ENCODE measurements around the gene RNASEH2A.

Gene RNASEH2A

DNA sequence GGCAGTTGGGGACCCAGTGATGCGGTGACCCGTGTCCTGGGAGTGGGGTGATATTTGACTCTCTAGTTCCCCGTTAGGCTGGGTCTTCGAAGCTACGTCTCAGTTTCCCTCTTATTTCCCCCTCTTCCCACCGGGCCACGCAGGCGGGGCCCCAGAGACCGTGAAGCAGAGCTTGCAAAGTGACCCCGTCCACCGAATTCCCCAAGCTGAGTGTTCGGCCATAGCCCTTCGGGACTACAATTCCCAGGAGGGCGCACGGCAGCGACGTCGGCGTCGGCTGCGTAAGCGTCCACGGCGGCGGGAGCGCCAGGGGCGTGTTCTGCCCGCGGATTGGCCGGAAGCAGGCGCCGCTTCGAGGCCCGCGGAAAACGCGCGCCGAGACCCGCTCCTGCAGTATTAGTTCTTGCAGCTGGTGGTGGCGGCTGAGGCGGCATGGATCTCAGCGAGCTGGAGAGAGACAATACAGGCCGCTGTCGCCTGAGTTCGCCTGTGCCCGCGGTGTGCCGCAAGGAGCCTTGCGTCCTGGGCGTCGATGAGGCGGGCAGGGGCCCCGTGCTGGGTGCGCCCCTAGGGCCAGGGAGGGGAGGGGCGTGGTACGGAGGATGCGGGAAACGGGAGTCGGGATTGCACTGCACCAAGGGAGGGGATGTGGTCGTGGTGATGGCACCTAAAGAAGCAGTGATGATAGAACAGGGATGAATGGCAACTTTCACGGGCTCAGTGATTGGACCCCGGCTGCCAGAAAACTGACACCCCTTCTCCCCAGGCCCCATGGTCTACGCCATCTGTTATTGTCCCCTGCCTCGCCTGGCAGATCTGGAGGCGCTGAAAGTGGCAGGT, at the start of gene RNASEH2A:
Gene RNASEH2A, plus strand, starts transcription at position 343 of the 840 bp plus-strand sequence. Its CDS starts 90 bp downstream, at position 433.
- DNase-seq: peak; percentile 84 to 90

DNA sequence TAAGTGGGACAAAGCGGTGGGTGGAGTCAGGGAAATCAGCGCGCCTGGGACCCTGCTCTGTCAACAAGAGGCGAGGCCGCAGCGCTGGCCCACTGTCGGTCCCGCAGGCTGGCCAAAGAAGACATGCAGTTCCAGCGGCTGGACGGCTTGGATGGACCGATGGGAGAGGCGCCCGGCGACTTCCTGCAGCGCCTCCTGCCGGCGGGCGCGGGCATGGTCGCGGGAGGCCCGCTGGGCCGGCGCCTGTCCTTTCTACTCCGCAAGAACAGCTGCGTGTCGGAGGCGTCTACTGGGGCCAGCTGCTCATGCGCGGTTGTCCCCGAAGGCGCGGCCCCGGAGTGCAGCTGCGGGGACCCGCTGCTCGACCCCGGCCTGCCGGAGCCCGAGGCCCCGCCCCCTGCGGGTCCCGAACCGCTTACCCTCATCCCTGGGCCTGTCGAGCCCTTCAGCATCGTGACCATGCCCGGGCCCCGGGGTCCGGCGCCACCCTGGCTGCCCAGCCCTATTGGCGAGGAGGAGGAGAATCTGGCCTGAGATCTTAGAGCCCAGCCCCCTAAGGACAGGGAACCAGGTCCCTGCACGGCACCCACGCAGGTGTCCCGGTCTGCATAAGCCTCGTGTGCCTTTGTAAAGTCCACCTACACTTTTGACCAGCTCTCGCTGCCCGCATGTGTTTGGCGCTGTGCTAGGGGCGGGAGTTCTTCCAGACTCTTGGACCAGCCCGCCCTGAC, 48.7 kb upstream of the RNASEH2A start:
- DNase-seq: peak; percentile 67 to 70

DNA sequence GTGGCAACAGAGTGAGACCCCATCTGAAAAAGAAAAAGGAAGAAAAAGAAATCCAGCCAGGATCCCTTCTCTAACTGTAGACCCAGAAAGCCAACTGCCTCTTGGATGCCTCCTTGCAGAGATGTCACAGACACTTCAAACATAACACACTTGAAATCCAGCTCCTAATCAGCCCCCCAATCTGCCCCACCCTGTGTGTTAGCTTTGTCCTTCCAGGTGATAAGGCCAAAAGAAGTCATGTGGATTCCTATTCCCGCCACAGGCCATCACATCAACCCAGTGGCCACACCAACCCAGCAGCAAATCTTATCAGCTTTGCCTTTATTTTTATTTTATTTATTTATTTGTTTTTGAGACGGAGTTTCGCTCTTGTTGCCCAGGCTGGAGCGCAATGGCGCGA, 46.7 kb upstream of the RNASEH2A start:
- DNase-seq: no peak

DNA sequence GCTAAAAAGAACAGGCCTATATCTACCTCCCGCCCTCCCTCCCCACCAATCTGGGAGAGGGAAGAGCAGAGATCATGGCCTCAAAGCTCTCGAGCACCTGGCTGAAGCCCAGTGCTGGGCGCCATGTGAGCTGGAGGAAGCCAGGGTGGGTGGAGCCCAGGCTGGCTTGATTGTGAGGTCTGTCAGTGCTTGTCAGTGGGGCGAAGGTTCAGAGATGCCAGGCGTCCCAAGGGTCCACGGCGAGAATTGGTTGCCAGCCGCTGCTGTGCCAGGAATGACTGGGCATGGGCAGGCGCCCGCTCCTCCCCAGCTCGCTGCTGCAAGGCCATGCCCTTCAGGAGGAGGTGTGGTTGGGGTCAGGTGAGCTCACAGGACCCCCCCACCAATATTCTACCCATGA, 43.3 kb upstream of the RNASEH2A start:
- DNase-seq: no peak

DNA sequence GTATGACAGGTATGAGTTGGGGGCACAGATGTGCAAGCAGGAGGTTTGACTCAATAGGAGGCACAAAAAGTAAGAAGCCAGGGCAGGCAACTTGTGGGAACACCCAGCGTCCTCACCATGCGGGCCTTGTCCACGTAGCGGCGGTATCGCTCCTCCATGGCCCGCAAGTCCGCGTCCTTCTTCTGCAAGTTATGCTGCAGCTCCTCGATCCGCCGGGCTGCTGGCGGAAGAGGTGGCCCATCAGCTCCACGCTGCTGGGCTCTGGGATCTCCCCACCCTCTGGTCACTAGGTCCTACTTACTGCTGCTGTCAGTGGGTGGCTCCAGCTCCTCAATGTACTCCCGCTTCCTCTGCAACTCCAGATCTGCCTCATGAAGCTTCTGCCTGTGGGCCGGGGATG, 41.7 kb upstream of the RNASEH2A start:
- no peak for DNase-seq

DNA sequence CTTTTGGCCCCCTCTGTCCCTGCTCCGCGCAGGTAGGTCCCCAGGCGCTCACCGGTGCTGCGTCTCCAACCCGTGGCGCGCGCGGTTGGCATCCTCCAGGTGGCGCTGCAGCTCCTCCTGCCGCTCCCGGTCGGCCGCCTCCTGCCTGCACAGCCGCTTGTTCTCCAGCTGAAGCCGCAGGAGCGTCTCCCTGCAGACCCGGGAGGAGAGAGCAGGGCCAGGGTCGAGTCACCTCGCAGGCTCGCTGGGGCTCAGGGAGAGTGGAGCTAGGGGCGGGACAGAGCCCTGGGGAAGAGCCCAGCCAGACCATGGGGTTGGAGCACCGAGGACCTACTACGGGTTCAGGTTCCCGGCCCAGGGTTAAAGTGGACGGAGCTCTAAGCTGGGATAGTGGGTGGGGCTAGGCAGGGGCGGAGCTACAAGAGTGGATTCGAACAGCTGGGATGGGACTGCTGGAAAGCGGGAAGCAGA, 40.3 kb upstream of the RNASEH2A start:
- DNase-seq: peak; percentile 81 to 85

DNA sequence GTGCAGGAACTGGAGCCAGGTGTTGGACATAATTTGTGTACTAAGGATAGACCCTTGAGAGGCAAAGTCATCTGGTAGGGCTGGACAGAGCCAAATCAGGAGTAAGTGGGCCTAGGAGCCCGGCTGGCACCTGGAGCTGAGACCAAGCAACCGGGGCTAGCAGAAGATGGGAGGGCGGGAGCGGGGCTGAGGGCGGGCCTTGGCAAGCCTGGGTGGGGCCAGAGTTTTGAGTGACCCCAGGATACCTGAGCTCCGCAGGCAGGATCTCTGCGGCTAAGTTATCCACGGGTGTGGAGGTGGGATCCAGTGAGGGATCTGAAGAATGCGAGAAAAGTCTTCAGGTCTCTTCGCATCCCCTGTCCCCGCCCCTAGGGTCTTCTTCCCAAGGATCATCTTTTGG, 39.2 kb upstream of the RNASEH2A start:
- no peak for DNase-seq

DNA sequence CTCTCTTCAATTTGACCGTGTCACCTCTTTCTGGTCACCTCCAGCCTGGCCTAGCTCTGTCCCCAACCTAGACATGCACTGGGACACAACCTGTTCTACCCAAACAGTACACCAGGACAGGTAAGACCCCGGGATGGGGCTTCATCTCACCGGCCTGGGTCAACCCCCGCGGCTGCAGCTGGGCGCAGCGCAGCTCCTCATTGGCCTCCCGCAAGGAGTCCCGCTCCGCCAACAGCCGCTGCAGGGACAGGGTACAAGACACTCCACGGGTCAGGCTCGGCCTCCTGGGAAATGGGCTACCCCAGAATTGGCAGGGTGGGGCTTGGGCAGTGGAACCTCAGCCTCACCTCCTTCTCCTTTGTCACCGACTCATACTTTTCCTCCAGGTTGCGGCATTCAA, 38.7 kb upstream of the RNASEH2A start:
- DNase-seq: no peak

DNA sequence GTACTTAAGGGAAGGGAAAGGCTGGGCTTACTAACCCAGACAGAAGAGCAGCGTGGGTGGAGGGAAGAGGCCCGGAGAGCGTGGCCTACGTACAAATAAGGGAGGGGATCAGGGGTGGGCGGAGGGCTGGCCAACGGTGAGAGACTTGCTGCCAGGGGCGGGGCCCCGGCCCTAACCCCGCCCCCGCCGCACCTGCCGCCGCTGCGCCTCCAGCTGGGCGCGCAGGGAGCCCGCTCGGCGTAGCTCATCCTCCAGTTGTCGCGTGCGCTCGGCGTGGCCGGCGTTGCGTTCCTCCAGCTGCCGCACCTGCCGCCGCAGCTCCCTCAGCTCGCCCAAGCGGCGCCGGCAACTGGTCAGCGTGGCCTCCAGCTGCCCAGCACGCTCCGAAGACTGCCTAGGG, 36.7 kb upstream of the RNASEH2A start:
- peak; percentile 70 to 81 for DNase-seq

DNA sequence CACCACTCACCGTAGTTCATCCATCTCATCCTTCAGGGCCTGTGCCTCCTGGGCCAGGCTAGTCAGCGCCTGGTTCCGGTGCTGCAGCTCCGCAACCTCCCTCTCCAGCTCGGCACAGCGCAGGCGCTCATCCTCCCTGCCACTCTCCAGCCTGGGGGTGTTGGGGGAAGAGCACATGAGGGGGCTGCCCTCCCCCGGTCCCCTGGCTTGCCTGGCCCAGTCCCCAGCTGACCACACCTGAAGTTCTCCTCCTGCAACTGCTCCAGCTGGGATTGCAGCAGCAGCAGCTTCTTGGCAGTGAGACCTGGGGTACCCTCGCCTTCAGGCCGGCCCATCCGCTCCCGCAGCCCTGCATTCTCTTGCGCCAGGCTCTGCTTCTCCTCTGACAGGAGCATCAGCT, 35.5 kb upstream of the RNASEH2A start:
- no peak for DNase-seq

DNA sequence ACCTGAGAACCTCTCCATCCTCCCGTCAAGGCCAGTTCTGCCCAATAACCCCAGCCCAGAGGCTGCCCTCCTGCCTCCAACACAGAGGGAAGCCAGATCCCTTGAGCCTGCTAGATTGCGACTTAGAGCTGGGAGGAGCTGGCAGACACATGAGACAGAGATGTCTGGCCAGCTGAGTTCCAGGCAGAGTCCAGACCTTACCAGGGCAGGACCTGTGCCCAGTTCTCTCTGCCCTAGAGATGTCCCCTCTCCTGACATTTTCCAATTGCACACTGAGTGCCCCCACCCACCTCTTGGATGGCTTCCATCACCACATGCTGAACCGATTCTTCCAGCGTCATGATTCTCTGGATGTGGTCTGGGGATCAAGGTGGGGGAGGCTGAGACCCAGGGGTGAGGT, 34.1 kb upstream of the RNASEH2A start:
- DNase-seq: no peak

DNA sequence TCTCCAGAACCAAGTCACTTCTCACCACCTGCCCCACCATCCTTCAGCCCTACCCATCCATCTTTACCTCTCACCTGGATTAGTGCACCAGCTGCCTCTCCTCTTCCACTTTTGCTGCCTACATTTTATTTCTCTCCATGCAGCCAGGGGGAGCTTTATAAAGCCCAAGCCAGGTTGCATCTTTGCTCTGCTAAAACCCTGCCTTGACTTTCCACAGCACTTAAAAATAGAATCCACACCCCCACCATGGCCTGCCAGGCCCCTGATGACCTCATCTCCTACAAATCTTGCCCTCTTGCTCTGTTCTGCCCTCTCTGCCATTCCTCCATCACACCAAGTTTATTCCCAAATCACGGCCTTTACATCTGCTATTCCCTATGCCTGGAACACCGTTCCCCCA, 32.8 kb upstream of the RNASEH2A start:
- DNase-seq: no peak

DNA sequence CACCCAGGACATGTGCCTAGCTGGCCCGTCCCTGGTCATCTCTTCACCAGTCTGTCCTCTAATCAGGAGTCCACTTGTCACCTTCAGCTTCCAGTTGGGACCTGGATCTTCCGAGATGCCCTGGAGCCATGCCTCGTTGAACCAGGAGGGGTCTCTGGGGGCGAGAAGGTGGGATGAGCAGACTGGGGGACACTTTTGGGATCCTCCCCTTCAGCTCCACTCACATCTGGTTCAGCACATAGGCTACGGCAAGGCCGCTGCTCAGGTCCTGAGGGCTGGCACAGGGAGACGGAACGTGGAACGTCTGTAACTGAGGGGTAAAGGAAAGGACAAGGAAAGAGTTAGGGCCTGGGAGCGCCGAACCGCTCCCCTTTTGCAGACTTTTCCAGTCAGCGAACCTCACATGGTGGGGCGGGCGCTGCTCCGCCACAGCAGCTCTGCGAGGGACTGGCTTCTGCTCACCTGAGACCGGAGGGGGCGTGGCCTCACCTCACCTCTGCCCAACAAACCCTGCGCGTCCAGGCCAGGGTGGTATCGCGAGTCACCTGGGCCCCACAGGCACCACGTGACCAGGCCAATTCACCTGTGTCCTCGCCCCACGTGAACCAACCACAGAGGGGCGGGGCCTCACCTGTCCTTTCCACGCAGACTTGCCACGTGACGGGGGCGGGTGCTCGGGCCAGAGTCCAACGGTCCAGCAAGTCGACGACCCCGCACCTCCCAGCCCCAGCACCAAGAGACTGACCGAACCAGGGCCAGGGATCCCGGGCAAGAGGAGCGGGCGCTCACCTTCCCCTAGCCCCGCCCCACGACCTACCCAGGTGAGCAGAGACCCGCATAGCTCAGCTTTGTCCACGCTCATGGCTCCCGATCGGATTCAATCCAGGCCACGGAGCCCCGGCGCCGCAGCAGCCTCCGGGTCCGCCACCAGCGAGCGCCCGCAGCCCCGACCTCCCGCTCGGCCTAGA, 31.5 kb upstream of the RNASEH2A start, which contains the start of gene HOOK2:
Gene HOOK2, minus strand, starts transcription at position 965 of the 968 bp plus-strand sequence. Its CDS starts 103 bp downstream, at position 862.
- DNase-seq: peak; percentile 59 to 73

DNA sequence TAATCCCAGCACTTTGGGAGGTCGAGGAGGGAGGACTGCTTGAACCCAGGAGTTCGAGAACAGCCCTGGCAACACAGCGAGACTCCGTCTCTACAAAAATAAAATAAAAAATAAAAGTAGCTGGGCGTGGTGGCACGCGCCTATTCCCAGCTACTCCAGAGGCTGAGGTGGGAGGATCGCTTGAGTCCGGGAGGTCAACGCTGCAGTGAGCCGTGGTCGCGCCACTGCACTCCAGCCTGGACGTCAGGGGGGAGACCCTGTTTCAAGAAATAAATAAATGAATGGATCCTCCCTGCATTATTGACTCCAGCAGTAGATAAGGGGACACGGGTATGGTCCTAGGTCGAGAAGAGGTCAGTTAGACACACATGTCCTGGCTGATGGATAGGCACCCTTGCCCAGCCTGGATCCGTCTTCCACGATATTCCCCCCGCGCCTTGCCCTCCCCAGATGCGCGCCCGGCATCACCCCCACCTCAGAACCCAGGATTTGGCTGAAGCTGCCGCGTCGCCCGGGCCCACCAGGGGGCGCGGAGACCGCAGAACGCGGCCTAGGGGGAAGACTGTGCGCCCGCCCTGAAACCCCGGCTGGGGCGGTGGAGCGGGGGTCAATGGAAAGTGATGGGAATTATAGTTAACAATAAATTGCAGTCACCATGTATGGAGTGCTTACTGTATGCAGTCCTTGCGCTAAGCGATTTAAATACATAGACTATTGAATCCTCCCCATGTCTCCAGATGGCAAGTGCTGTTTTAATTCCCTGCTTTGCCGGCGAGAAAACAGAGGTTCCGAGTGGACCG, 29.0 kb upstream of the RNASEH2A start:
- peak; percentile 77 to 86 for DNase-seq

DNA sequence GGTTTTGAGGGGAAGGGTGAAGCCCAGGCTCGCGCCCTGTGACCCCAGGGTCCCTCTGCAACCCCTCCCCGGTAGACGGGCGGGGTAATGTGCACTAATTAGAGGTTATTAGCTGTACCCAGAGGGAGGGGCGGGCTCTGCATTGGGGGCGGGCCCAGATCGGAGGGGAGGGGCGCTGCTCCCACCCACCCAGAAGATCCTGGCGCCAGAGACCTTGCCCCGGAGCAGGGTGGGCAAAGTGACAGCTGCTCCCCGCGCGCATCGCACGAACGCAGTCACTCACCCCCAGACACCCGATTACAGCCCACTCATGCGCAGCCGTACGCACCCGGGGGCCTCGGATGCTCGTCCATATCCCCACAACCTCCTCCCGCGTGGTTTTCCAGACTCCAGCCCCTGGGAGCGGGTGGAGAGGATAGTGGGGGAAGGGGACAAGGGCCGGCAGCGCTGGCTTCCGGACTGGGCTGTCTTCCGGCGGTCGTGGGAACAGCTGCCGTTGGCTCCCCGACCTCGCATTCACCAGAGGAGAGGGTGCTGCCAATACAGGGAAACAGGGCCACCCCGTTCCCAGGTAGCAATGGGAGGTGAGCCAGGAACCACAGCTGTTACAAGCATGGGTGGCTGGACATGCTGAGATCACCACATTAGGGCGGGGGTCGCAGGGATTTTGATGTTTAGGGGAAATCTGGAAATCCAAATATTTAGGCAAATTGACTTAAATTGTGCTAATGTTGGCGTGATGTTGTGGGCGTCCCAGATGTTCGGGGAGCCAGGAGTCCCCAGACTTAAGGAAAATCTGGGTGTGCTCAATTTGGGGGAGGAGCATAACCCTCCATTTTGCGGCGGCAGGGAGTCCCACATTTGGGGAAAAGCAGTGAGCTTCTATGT, 28.1 kb upstream of the RNASEH2A start:
- peak; percentile 55 to 60 for DNase-seq

DNA sequence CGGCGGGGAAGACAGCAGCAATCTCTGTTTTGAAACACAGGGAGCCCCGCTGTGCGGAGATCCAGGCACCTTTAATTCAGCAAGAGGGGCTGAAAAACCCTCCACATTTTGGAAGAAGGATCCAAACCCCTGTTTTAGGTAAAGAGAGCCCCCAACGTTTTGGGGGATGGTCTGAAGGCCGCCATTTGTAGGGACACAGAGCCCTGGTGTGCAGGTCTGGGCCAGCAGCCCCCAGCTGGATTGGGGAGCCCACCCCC, 27.6 kb upstream of the RNASEH2A start:
- no peak for DNase-seq

DNA sequence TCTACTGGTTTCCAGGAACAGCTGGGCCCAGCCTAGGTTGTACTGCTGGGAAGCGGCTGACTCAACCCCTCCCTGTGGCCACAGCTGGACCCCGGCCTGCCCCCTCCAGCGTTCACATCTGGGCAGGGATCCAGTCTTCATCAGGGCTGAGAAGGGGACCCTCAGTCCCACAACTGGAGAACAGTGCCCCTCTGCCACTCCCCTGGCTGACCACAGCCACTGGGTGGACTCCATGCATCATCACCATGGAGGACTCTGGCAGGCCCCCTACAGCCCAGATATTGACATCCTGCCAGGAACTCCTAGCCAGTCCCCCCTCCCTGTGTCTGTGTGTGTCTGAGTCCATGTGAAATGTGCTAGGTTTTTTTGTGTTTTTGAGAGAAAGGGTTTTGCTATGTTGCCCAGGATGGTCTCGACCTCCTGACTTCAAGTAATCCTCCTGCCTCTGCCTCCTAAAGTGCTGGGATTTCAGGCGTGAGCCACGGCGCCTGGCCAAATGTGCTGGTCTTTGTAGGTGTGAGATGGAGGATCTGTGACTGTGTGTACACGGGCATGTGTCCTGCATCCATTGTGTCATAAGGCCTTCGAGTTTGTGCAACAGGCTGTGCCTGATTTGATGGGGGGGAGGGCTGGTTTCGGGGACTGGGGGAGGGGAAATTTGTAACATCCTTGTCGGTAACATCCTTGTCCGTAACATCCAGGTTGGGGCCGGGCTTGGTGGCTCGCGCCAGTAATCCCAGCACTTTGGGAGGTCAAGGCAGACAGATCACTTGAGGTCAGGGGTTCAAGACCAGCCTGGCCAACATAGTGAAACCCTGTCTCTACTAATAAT, 27.0 kb upstream of the RNASEH2A start:
- DNase-seq: no peak

DNA sequence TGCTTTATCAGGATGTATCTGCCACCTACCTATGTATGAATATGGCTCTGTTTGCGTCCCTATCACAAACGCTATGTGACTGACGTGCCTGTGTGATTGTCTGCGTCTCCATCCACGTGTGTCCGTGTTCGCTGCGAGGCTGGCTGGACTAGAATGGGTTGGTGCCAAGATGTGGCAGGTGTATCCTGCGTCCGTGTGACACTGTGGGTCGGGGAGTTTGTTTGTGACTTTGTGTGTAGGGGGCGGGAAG, 24.3 kb upstream of the RNASEH2A start:
- DNase-seq: no peak

DNA sequence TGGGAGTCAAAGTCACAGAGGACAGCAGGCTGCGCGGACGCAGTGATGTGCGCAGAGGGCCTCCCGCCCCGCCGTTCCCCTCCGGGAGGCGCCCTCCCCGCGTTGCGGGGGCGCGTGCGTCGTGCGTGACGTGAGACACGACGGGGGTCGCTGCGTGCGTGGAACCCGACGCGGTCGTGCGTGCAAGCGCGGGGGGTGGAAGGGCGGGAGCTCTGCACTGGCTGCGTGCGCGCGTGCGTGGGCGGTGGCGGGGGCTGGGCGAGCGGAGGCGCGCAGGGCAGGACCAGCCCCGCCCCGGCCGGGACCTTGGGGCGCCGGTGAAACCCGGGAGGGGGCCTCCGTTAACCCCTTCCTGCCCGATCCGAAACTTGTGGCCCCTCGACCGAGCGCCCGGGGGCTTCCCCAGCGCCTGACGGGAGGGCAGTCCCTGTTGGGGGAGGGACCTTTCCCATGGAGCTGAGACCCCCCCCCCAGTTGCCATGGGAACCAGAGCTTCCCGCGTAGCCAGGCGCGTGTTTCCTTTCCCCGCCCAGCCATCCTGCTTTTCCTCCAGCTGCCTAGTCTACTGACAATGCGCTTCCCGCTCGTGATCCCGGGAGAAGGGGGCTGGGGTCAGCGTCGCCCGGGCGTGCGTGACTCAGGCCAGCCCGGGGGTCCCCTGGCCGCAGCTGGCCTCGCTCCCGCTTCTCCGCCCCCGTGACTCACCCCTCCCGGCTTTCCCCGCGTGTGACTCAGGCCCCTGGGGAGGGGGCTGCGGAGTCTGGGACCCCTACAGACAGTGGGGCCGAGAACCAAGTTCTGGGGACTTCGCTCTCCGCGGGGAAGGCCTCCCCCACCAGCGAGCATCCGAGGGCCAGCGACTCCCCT, 23.7 kb upstream of the RNASEH2A start:
- DNase-seq: peak; percentile 94 to 95
